Femur (tissue), 1 donor: ENCODE results near the gene GRK5.

Experiments
- DNase-seq: peaks from one replicate; pipeline ENCODE4 v3.0.0-alpha.2; 2017

The GRK5 gene

GRCh38 chr10:119323085-119324016 lies 116.0 kb downstream of the GRK5 start:
- DNase-seq, result no peak

- DNase-seq, result no peak
Observed at GRCh38 chr10:119325131-119325530, 117.8 kb downstream of the GRK5 start.

GRCh38 chr10:119326167-119326566 lies 118.8 kb downstream of the GRK5 start:
- no peak for DNase-seq

GRCh38 chr10:119327096-119327745 lies 119.8 kb downstream of the GRK5 start:
- no peak for DNase-seq

DNA sequence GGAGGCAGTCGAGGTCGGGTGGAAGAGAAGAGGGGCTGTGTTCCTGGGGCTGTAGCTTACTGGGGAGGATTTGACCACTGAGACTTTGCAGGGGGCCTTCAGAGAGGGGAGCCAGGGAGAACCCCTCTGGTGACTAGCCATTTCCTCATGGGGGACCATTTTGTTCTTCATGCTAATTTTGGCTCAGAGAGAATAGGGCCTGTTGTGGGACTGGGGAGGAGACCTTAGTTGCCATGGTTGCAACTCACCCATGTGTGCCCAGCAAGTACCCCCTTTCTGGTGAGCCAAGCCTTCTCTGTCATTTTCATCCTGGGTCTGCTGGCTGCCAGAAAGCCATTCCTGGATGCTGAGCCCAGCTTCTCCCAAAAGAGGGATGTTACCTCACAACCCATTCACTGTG lies 120.9 kb downstream of the GRK5 start:
- DNase-seq, result no peak

DNA sequence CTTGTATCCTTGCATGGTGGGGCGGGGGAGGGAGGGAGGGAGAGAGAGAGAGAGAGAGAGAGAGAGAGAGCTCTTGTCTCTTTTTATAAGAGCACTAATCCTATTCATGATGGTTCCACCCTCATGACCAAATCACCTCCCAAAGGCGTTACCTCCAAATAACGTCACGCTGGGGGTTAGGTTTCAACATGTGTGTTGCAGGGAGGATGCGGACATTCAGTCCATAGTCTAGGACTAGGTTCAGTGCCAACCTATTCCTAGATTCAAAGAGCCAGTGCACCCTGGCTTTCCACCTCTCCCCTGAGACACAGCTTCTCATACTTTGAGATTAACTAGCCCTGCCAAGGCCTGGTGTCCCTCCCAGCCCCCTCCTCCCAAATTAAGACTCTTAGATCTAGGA lies 123.0 kb downstream of the GRK5 start:
- DNase-seq, result no peak

- peak; percentile 49 for DNase-seq
Observed at GRCh38 chr10:119331061-119331460, 123.7 kb downstream of the GRK5 start.

- DNase-seq, result no peak
Observed at GRCh38 chr10:119333146-119333792, 125.9 kb downstream of the GRK5 start.

DNA sequence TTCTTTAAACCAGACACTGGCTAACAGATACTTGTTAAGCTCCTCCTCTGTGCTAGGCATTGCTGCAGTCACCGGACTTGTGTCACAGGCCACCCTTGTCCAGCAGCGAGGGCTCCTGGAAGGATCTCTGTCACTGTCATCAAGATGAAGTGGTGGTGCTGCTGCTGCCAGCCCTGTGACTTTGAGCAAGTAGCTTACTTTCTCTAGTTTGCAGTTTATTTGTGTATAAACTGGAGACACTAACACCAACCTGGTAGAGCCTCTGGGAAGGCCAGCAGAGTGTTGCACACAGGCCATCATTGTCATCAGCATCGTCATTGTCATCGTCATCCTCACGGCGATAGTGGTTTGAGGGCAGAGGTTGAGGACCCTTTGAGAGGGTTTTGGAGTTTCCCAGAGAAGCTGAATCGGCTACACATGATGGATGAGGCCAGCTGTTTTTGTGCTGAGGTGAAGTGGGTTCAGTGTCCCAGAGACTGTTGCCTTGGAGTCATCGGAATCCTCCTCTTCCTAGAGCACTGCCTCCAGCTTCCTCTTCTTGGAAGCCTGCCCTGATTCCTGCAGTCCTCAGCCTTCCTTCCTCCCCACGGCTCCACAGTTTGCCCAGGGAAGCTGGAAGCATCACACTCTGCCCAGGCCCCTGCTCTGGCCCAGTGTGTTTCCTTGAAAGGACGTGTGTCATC lies 128.4 kb downstream of the GRK5 start:
- DNase-seq, result no peak

DNA sequence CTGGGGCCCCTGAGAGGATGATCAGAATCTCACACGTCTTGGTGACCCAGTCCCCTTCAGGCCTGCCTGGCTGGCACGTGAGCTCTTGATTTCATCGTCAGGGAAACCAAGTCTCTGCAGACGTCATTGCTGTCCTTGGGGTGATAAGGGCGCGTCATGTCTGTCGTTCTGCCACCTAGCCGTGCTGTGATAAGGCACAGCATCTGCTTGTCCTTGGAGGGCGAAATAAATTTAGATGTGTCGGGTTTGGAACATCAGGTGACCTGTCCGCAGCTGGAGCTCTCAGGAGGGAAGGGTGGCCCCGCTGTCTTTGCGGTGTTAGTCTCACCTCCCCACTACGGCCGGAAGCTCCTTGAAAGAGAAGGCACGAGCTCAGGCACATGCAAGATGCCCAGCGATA lies 129.2 kb downstream of the GRK5 start:
- DNase-seq, result no peak

GRCh38 chr10:119337223-119337622 lies 129.9 kb downstream of the GRK5 start:
- DNase-seq, result no peak

- no peak for DNase-seq
Observed at GRCh38 chr10:119337796-119338432, 130.5 kb downstream of the GRK5 start.

- DNase-seq, result no peak
Observed at GRCh38 chr10:119339109-119339508, 131.7 kb downstream of the GRK5 start.

- DNase-seq, result no peak
Observed at GRCh38 chr10:119340893-119341458, 133.6 kb downstream of the GRK5 start.

- peak; percentile 67 for DNase-seq
Observed at GRCh38 chr10:119341459-119342301, 134.3 kb downstream of the GRK5 start.

DNA sequence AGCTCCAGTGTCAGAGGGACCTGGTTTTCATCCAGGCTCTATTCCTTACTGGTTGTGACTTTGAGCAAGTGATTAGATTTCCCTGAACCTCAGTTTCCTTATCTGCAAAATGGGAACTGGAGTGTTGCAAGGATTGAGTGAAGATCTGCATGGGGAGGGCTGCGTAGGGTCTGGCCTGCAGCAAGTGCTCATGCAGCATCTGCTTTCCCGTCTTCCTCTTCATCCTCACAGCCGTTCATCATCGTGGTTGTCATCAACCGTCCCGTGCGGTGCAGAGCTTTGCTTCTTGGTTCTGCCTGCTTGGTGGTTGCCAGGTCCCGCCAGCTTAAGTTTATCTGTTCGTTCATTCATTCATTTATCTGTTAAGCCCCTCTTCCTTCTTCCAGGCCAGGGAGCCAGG lies 135.0 kb downstream of the GRK5 start:
- DNase-seq, result no peak

GRCh38 chr10:119343011-119343601 lies 135.7 kb downstream of the GRK5 start:
- peak; percentile 59 for DNase-seq

- DNase-seq, result no peak
Observed at GRCh38 chr10:119344381-119344780, 137.0 kb downstream of the GRK5 start.

DNA sequence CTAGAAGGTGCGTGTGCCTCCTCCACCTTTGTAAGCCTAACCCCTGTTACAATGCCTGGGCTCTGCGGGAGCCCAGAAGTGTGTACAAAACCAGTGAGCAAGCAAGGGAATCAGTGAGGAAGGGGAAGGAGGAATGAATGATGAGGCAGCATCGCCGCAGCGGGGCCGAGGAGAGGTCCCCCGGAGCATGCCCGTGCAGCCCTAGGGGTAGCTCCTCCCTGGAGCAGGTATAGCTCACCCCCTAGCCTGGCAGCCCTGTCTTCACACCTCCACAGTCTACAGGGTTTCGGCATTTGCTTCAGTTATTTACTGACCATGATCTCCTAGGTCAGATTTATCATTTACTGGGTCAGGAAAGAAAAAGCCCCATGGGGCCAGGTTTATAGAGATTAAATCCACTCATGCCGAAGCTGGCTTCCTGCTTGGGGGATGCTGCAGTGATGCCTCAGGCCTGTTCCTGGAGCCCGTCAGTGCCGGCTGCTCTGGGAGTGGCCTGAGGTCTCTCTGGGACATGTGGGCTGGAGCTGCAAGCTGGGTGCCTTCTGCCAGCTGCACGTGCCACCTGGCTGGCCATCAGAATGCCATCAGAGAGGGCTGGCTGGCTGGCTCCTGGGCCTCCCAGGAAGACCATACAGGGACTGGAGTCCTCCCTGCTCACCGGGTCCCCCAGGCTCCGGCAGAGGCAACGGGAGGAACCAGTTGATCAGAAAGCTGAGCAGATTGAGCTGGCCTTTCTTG lies 138.9 kb downstream of the GRK5 start:
- no peak for DNase-seq
